ENCODE data around the gene SCYGR7. TPM values are rescaled to one million over a fixed set of nuclear protein-coding genes. Genes with fewer than 3 reads are reported as not detected.

The SCYGR7 gene
- total and polyA plus RNA-seq, 2 of the 13 experiments (the other 11 are each of a cell fraction or from before 2014, with no cell fraction given) = not detected

DNA sequence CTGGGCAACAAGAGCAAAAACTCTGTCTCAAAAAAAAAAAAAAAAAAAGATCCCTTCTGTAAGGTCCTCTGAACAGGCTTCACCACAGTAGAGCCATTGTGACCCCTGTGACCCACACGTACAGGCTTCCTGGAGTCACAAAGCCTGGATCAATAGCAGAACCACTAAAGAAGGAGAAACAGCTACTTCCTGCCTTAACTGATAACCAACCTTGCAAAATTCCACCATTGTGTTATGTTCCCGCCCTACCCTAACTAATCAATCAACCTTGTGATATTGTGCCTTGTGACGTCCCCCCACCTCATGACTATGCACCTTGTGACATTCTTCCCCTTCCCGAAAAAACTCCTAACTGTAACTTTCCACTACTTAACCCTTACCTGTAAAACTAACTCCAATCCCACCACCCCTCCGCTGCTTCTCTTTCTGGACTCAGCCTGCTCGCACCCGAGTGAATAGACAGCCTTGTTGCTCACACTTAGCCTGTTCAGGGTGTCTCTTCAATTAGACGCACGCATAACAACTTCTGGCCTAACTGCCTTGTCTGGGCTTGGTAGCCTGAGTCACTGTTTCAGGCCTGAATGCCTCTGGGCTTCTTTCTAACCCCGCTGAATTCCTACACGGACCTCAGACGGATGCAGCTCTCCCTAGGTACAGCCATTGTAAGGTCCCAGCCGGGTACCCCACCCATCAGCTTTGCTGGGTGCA lies 31.4 kb downstream of the SCYGR7 start (continued):
- TF ChIP-seq, protein P1, sequence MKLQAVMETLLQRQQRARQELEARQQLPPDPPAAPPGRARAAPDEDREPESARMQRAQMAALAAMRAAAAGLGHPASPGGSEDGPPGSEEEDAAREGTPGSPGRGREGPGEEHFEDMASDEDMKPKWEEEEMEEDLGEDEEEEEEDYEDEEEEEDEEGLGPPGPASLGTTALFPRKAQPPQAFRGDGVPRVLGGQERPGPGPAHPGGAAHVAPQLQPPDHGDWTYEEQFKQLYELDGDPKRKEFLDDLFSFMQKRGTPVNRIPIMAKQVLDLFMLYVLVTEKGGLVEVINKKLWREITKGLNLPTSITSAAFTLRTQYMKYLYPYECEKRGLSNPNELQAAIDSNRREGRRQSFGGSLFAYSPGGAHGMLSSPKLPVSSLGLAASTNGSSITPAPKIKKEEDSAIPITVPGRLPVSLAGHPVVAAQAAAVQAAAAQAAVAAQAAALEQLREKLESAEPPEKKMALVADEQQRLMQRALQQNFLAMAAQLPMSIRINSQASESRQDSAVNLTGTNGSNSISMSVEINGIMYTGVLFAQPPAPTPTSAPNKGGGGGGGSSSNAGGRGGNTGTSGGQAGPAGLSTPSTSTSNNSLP (IDR thresholded peaks at IDR 0.05; ENCODE audit: low read depth, low read length) = no peak
- no peak for TF ChIP-seq NFYC (CRISPR knock-in tag; IDR thresholded peaks at IDR 0.05)
- TF ChIP-seq CBX5 (CRISPR knock-in tag; IDR thresholded peaks at IDR 0.05; ENCODE audit: borderline replicate concordance) = no peak
- peak; percentile 66 for TF ChIP-seq HDAC1 (CRISPR knock-in tag; IDR thresholded peaks at IDR 0.05)
- TF ChIP-seq ARNTL (CRISPR knock-in tag; IDR thresholded peaks at IDR 0.05) = 0 out of 2 replicates have a peak, but pooled peaks have one; percentile 26
- no peak for TF ChIP-seq NCOR1 (IDR thresholded peaks at IDR 0.05; ENCODE audit: borderline replicate concordance, low read length)
- no peak for TF ChIP-seq FOXA1 (IDR thresholded peaks at IDR 0.05)
- TF ChIP-seq FOXA1 (CRISPR knock-in tag; IDR thresholded peaks at IDR 0.05) = peak; percentile 39; the same call in 1 of the 2 replicates
- TF ChIP-seq ZNF446 (CRISPR knock-in tag; IDR thresholded peaks at IDR 0.05) = no peak
- TF ChIP-seq ZBTB38 (CRISPR knock-in tag; IDR thresholded peaks at IDR 0.05) = peak; percentile 92
- no peak for TF ChIP-seq KDM6A (CRISPR knock-in tag; IDR thresholded peaks at IDR 0.05; ENCODE audit: low read depth)
- no peak for TF ChIP-seq TOE1 (CRISPR knock-in tag; IDR thresholded peaks at IDR 0.05)
- TF ChIP-seq, protein P2, sequence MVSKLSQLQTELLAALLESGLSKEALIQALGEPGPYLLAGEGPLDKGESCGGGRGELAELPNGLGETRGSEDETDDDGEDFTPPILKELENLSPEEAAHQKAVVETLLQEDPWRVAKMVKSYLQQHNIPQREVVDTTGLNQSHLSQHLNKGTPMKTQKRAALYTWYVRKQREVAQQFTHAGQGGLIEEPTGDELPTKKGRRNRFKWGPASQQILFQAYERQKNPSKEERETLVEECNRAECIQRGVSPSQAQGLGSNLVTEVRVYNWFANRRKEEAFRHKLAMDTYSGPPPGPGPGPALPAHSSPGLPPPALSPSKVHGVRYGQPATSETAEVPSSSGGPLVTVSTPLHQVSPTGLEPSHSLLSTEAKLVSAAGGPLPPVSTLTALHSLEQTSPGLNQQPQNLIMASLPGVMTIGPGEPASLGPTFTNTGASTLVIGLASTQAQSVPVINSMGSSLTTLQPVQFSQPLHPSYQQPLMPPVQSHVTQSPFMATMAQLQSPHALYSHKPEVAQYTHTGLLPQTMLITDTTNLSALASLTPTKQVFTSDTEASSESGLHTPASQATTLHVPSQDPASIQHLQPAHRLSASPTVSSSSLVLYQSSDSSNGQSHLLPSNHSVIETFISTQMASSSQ (IDR thresholded peaks at IDR 0.05; ENCODE audit: low read depth) = peak; percentile 64
- TF ChIP-seq, protein P2 (CRISPR knock-in tag; IDR thresholded peaks at IDR 0.05; ENCODE audit: borderline replicate concordance) = peak; percentile 52; the same call in 1 of the 2 replicates
- no peak for TF ChIP-seq NFIB (CRISPR knock-in tag; IDR thresholded peaks at IDR 0.05; ENCODE audit: borderline replicate concordance)
- TF ChIP-seq HNF4G (IDR thresholded peaks at IDR 0.05; ENCODE audit: borderline replicate concordance, low read depth, low read length) = peak; percentile 65; the same call in 1 of the 2 replicates
- no peak for TF ChIP-seq HNF4G (CRISPR knock-in tag; IDR thresholded peaks at IDR 0.05; ENCODE audit: borderline replicate concordance, low read depth)
- no peak for TF ChIP-seq ZNF749 (CRISPR knock-in tag; IDR thresholded peaks at IDR 0.05; ENCODE audit: borderline replicate concordance)
- TF ChIP-seq MZF1 (CRISPR knock-in tag; IDR thresholded peaks at IDR 0.05; ENCODE audit: borderline replicate concordance) = no peak
- TF ChIP-seq SKI (IDR thresholded peaks at IDR 0.05; ENCODE audit: partially characterized antibody) = no peak
- TF ChIP-seq, protein P3, sequence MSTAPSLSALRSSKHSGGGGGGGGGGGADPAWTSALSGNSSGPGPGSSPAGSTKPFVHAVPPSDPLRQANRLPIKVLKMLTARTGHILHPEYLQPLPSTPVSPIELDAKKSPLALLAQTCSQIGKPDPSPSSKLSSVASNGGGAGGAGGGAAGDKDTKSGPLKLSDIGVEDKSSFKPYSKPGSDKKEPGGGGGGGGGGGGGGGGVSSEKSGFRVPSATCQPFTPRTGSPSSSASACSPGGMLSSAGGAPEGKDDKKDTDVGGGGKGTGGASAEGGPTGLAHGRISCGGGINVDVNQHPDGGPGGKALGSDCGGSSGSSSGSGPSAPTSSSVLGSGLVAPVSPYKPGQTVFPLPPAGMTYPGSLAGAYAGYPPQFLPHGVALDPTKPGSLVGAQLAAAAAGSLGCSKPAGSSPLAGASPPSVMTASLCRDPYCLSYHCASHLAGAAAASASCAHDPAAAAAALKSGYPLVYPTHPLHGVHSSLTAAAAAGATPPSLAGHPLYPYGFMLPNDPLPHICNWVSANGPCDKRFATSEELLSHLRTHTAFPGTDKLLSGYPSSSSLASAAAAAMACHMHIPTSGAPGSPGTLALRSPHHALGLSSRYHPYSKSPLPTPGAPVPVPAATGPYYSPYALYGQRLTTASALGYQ (CRISPR knock-in tag; IDR thresholded peaks at IDR 0.05) = no peak
- TF ChIP-seq FOXK2 (IDR thresholded peaks at IDR 0.05) = no peak
